ENCODE data around the gene DNMBP.
A peak's percentile ranks its signal among the peaks of the same experiment; 100 is the strongest.
"Not testable (repeated sequence)": the region's sequence is repeated elsewhere in the genome, so short reads cannot be mapped to it uniquely, and the experiment has no call there.

Gene DNMBP

GRCh38 chr10:99853655-99854054 is 156.1 kb downstream of the DNMBP start:
- no peak for FAIRE-seq

GRCh38 chr10:99852481-99853213 is 157.1 kb downstream of the DNMBP start:
- FAIRE-seq, result no peak

GRCh38 chr10:99851825-99852224 is 157.9 kb downstream of the DNMBP start:
- FAIRE-seq, result no peak

GRCh38 chr10:99850767-99851340 is 158.9 kb downstream of the DNMBP start:
- FAIRE-seq, result no peak

- FAIRE-seq, result no peak
Observed at GRCh38 chr10:99850021-99850766, 159.6 kb downstream of the DNMBP start.

- FAIRE-seq, result no peak
Observed at GRCh38 chr10:99849536-99849935, 160.2 kb downstream of the DNMBP start.

GRCh38 chr10:99849057-99849456 is 160.7 kb downstream of the DNMBP start:
- FAIRE-seq, result no peak

GRCh38 chr10:99845837-99846382 is 163.8 kb downstream of the DNMBP start:
- FAIRE-seq, result peak; percentile 94

- FAIRE-seq, result no peak
Observed at GRCh38 chr10:99844433-99844955, 165.3 kb downstream of the DNMBP start.

GRCh38 chr10:99843310-99843709 is 166.4 kb downstream of the DNMBP start:
- no peak for FAIRE-seq

- no peak for FAIRE-seq
Observed at GRCh38 chr10:99841746-99842145, 168.0 kb downstream of the DNMBP start.

- FAIRE-seq, result not testable (repeated sequence)
Observed at GRCh38 chr10:99840859-99841258, 168.9 kb downstream of the DNMBP start.

- FAIRE-seq, result no peak
Observed at GRCh38 chr10:99836711-99837110, 173.0 kb downstream of the DNMBP start.

GRCh38 chr10:99835947-99836346 is 173.8 kb downstream of the DNMBP start:
- FAIRE-seq, result no peak

GRCh38 chr10:99834410-99834809 is 175.3 kb downstream of the DNMBP start:
- no peak for FAIRE-seq

- no peak for FAIRE-seq
Observed at GRCh38 chr10:99832439-99832838, 177.3 kb downstream of the DNMBP start.

- no peak for FAIRE-seq
Observed at GRCh38 chr10:99828464-99828863, 181.3 kb downstream of the DNMBP start.

- no peak for FAIRE-seq
Observed at GRCh38 chr10:99827936-99828335, 181.8 kb downstream of the DNMBP start.

All from G401.6 (cell line).